HG02642 (cell line): ENCODE results near the gene WDR89.
"Not testable (repeated sequence)": the region's sequence is repeated elsewhere in the genome, so short reads cannot be mapped to it uniquely, and the experiment has no call there.

ENCODE experiments used
- ATAC-seq: cut with Tn5 transposase; IDR thresholded peaks from one replicate; pipeline ENCODE4 v1.9.1; 2021; ENCODE audit warnings: mild to moderate bottlenecking; ENCODE audit not compliant: unreplicated experiment, poor library complexity

The WDR89 gene

DNA sequence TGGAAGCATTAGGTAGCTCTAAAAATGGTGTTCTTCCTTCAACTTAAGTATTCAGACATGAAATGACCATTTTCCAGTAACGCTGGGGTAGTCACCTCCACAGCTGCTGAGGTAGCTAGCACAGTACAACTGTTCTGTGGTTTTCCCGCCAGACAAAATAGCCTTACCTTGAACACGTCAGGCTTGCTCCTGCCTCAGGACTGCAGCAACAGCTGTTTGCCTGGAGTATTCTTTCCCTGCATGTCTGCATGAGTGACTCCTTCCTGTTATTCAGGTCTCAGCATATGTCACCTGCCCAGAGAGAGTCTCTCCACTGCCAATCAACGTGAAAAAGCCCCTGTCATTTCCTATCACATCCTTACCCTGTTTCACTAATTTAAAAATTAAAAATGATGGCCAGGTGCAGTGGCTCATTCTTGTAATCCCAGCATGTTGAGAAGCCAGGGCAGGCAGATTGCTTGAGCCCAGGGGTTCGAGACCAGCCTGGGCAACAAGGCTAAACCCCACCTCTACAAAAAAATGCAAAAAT, 37.9 kb downstream of the WDR89 start:
- no peak for ATAC-seq

- no peak for ATAC-seq
Measured at GRCh38 chr14:63598807-63599206, 42.9 kb downstream of the WDR89 start.

DNA sequence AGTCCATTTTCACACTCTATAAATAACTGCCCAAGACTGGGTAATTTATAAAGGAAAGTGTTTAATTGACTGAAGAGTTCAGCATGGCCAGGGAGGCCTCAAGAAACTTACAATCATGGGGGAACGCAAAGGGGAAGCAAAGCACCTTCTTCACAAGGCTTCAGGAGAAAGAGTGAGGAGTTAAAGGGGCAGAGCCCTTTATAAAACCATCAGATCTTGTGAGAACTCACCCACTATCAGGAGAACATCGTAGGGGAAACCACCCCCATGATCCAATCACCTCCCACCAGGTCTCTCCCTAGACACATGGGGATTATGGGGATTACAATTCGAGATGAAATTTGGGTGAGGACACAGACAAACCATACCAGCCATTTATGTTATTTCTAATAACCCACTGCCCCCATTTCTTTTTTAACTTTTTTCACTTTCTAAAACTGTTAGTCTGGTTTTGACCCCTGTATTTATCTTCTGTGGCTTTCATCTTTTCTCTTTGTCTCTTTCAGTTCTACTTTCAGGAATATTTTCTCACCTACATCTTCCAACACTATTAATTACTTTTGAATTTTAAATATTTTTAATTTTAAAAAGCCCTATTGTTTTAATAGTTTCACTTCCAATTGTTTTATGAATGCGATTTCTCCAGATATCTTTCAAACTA, 44.5 kb downstream of the WDR89 start:
- no peak for ATAC-seq

DNA sequence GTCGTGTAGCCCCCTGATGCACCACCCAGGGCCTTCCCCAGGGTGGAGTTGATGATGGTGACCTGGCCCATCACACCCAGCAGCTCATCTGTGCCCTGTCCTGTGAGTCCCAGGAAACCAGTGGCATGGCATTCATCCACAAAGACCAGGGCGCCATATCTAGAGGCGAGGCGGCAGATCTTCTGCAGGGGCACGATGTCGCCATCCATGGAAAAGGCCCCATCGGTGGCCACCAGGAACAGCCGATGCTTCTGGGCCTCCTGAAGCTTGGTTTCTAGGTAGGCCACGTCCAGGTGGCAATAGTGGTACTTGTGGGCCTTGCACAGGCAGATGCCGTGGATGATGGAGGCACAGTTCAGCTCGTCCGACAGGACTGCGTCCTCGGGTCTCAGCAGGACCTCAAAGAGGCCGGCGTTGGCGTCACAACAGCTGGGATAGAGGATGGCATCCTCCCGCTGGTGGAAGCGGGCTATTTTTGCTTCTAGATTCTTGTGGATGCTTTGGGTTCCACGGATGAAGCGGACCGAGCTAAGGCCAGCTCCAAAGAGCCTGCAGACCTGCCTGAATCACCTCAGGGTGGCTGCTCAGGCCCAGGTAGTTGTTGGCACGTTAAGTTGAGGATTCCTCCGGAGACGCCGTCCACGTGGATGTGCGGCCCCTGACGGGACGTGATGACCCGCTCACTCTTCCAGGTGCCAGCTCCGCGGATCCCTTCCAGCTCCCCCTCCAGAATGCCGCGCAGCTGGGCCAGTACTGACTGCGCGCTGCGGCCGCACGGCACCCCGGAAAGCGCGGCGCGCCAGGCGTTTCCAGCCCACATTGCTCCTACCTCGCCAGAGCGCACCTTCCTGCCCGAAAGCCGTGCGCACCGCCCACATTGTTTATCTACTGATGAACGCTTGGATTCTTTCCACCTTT, 47.0 kb downstream of the WDR89 start:
- ATAC-seq, result no peak

GRCh38 chr14:63583046-63583445, 58.6 kb downstream of the WDR89 start:
- not testable (repeated sequence) for ATAC-seq

GRCh38 chr14:63581491-63581890, 60.2 kb downstream of the WDR89 start:
- no peak for ATAC-seq

- no peak for ATAC-seq
Measured at GRCh38 chr14:63578300-63578699, 63.4 kb downstream of the WDR89 start.

DNA sequence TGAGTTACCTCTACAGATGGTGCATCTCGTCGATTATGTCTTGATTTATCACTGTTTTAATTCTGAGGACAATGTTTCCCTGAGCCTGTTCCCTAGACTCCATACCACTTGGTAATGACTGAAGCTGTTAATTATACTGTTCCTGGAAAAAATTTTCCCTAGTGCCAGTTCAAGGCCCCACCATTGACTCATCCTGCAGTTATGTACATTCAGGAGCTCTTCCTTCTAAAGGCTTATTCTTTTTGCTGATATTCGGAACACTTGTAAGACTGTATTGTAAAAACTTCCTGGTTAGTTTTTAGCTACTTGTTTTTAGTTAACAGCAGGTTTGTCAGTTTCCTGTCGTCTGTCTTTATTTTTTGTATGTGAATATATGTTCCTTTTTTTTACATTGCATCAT, 68.1 kb downstream of the WDR89 start:
- no peak for ATAC-seq

- ATAC-seq, result no peak
Measured at GRCh38 chr14:63565448-63565847, 76.2 kb downstream of the WDR89 start.

- no peak for ATAC-seq
Measured at GRCh38 chr14:63564318-63564717, 77.4 kb downstream of the WDR89 start.

DNA sequence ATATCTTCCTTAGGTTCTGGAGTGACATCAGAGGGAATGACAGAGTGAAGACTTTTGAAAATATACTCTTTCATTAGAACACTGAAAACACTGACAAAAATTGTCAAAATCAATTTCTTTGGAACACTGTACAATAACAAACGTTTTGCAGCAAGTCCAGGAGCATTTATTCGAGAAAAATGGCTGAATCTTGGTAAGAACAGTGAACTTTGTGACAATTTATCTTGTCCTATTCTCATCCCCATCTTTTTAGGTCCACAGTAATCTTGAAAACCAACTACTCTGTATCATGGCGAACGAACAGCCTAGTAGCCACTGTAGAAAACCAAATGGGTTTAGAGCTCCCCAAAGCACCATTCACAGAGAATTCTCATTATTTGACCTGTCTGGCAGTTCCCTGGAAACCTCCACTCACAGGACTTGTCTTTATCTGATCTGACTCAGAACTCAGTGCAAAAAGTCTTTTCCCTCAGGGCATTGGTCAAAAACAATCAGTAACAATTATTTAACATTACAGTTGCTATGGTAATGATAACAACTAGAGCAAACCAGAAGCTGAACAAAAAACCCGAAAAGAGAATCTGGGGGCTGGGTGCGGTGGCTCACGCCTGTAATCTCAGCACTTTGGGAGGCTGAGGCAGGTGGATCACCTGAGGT, 78.2 kb downstream of the WDR89 start:
- ATAC-seq, result no peak

- ATAC-seq, result no peak
Measured at GRCh38 chr14:63562405-63562804, 79.3 kb downstream of the WDR89 start.

- ATAC-seq, result no peak
Measured at GRCh38 chr14:63555572-63555971, 86.1 kb downstream of the WDR89 start.

GRCh38 chr14:63551332-63551731, 90.3 kb downstream of the WDR89 start:
- no peak for ATAC-seq

- ATAC-seq, result no peak
Measured at GRCh38 chr14:63547798-63548335, 93.8 kb downstream of the WDR89 start.
